Astrocyte (in vitro differentiated cells and primary cell): ENCODE measurements around the gene STAT1. TPM values are rescaled to one million over a fixed set of nuclear protein-coding genes. Genes with fewer than 3 reads are reported as not detected.

Source experiments
- DNase-seq: peaks from one replicate; pipeline ENCODE4 v3.0.0-alpha.2; 2010; ENCODE audit warnings: low read depth
- FAIRE-seq: peaks from 2 replicates; lab custom pipeline; 2011; peaks lifted over from hg19 to GRCh38; lab: Jason Lieb, UNC
- H2AFZ ChIP-seq: 2 replicates; pipeline ENCODE4 v1.6.0; 2012; ENCODE audit warnings: low read depth, low read length, inconsistent platforms
- H3K27ac ChIP-seq: 2 replicates; pipeline ENCODE4 v1.5.1; 2011; ENCODE audit warnings: low read depth, low read length, inconsistent platforms
- H3K27me3 ChIP-seq: 2 replicates; pipeline ENCODE4 v1.6.0; 2011; ENCODE audit warnings: low read length, inconsistent platforms; ENCODE audit not compliant: insufficient read depth
- H3K36me3 ChIP-seq: 2 replicates; pipeline ENCODE4 v1.5.1; 2011; ENCODE audit warnings: low read length, inconsistent platforms; ENCODE audit not compliant: insufficient read depth
- H3K4me1 ChIP-seq: 2 replicates; pipeline ENCODE4 v1.5.1; 2011; ENCODE audit warnings: low read length, inconsistent platforms; ENCODE audit not compliant: insufficient read depth
- H3K4me2 ChIP-seq: 2 replicates; pipeline ENCODE4 v1.6.0; 2012; ENCODE audit warnings: low read length, inconsistent platforms
- H3K4me3 ChIP-seq: 2 replicates; pipeline ENCODE4 v1.5.1; 2011; ENCODE audit warnings: low read depth, mild to moderate bottlenecking, low read length, inconsistent platforms; ENCODE audit not compliant: insufficient read depth
- H3K79me2 ChIP-seq: 2 replicates; pipeline ENCODE4 v1.6.0; 2012; ENCODE audit warnings: mild to moderate bottlenecking, low read length, inconsistent platforms; ENCODE audit not compliant: insufficient read depth
- H3K9ac ChIP-seq: 2 replicates; pipeline ENCODE4 v1.6.0; 2012; ENCODE audit warnings: mild to moderate bottlenecking, low read length, inconsistent platforms
- H3K9me3 ChIP-seq: 2 replicates; pipeline ENCODE4 v1.5.1; 2012; ENCODE audit warnings: low read depth, mild to moderate bottlenecking, low read length, inconsistent platforms; ENCODE audit not compliant: insufficient read depth
- H4K20me1 ChIP-seq: 2 replicates; pipeline ENCODE4 v1.6.0; 2012; ENCODE audit warnings: low read length, inconsistent platforms; ENCODE audit not compliant: insufficient read depth
- H3K27ac Mint-ChIP-seq: one replicate; pipeline ENCODE4 v1.8.0; 2021; ENCODE audit warnings: mild to moderate bottlenecking, mixed read lengths; ENCODE audit not compliant: unreplicated experiment
- H3K27me3 Mint-ChIP-seq: one replicate; pipeline ENCODE4 v1.8.0; 2021; ENCODE audit warnings: low read depth, mixed read lengths; ENCODE audit not compliant: unreplicated experiment
- H3K36me3 Mint-ChIP-seq: one replicate; pipeline ENCODE4 v1.8.0; 2021; ENCODE audit warnings: low read depth, mixed read lengths; ENCODE audit not compliant: unreplicated experiment
- H3K4me1 Mint-ChIP-seq: one replicate; pipeline ENCODE4 v1.8.0; 2021; ENCODE audit warnings: low read depth, mixed read lengths; ENCODE audit not compliant: unreplicated experiment
- H3K4me3 Mint-ChIP-seq: one replicate; pipeline ENCODE4 v1.8.0; 2021; ENCODE audit warnings: mild to moderate bottlenecking, moderate library complexity, mixed read lengths; ENCODE audit not compliant: unreplicated experiment
- H3K9me3 Mint-ChIP-seq: one replicate; pipeline ENCODE4 v1.8.0; 2021; ENCODE audit warnings: mild to moderate bottlenecking, mixed read lengths; ENCODE audit not compliant: unreplicated experiment
- CTCF ChIP-seq: IDR thresholded peaks from 2 replicates; pipeline ENCODE4 v1.5.1; 2011; ENCODE audit warnings: low read depth, mild to moderate bottlenecking, inconsistent platforms, low read length, moderate library complexity; ENCODE audit not compliant: insufficient read depth
- EZH2 ChIP-seq: IDR thresholded peaks from 2 replicates; pipeline ENCODE4 v1.6.1; 2012; ENCODE audit warnings: mild to moderate bottlenecking, low read length, inconsistent platforms; ENCODE audit not compliant: insufficient read depth
- total RNA-seq: library from RNA; stranded (reverse); gene quantifications from 2 replicates; pipeline ENCODE4 v1.2.1, GENCODE V29; 2021

STAT1 gene
- total RNA-seq, 1 donor from 2014 or later = 377 TPM

- no peak overlapping the region for H3K9ac ChIP-seq
- H3K4me1 ChIP-seq = no peaks in the 10 kb centered on the region
- H3K4me3 Mint-ChIP-seq = peak overlapping the region; percentile 4
- DNase-seq = no peak
- no peaks in the 10 kb centered on the region for H3K27me3 Mint-ChIP-seq
- no peak overlapping the region for H3K27ac ChIP-seq
- H3K36me3 Mint-ChIP-seq = peaks cover 61% of the 10 kb centered on the region
- H3K4me1 Mint-ChIP-seq = peaks cover 23% of the 10 kb centered on the region
- no peaks in the 10 kb centered on the region for H3K79me2 ChIP-seq
- no peak overlapping the region for H3K4me3 ChIP-seq
- TF ChIP-seq EZH2 (no peak), CTCF (no peak)
- H3K4me2 ChIP-seq = no peak overlapping the region
- H3K36me3 ChIP-seq = peaks cover 58% of the 10 kb centered on the region
- H2AFZ ChIP-seq = no peak overlapping the region
- no peak for FAIRE-seq
- no peaks in the 10 kb centered on the region for H4K20me1 ChIP-seq
- peak overlapping the region; percentile 55 for H3K27ac Mint-ChIP-seq
- no peaks in the 10 kb centered on the region for H3K27me3 ChIP-seq
- H3K9me3 Mint-ChIP-seq = peaks cover 3% of the 10 kb centered on the region
- no peaks in the 10 kb centered on the region for H3K9me3 ChIP-seq
Measured at GRCh38 chr2:191003405-191004309, 10.3 kb downstream of the STAT1 start.

- no peaks in the 10 kb centered on the region for H4K20me1 ChIP-seq
- no peaks in the 10 kb centered on the region for H3K4me1 ChIP-seq
- Mint-ChIP-seq H3K9me3 (peaks cover 4% of the 10 kb centered on the region), H3K27me3 (no peaks in the 10 kb centered on the region), H3K4me3 (no peak overlapping the region), H3K27ac (no peak overlapping the region), H3K4me1 (peaks cover 13% of the 10 kb centered on the region), H3K36me3 (peaks cover 55% of the 10 kb centered on the region)
- H3K27ac ChIP-seq = no peak overlapping the region
- no peak overlapping the region for H3K4me2 ChIP-seq
- DNase-seq (no peak), FAIRE-seq (no peak)
- no peak overlapping the region for H2AFZ ChIP-seq
- no peak overlapping the region for H3K4me3 ChIP-seq
- no peaks in the 10 kb centered on the region for H3K79me2 ChIP-seq
- no peak overlapping the region for H3K9ac ChIP-seq
- no peaks in the 10 kb centered on the region for H3K27me3 ChIP-seq
- peaks cover 68% of the 10 kb centered on the region for H3K36me3 ChIP-seq
- TF ChIP-seq CTCF (no peak), EZH2 (no peak)
- no peaks in the 10 kb centered on the region for H3K9me3 ChIP-seq
Measured at GRCh38 chr2:191001624-191002023, 12.3 kb downstream of the STAT1 start.

- DNase-seq = no peak
- no peak overlapping the region for H3K27ac ChIP-seq
- H3K4me3 Mint-ChIP-seq = no peak overlapping the region
- peaks cover 13% of the 10 kb centered on the region for H3K4me1 Mint-ChIP-seq
- peaks cover 4% of the 10 kb centered on the region for H3K9me3 Mint-ChIP-seq
- no peak overlapping the region for H3K27ac Mint-ChIP-seq
- H3K79me2 ChIP-seq = no peaks in the 10 kb centered on the region
- FAIRE-seq = no peak
- no peaks in the 10 kb centered on the region for H3K27me3 Mint-ChIP-seq
- H3K36me3 ChIP-seq = peaks cover 63% of the 10 kb centered on the region
- no peak overlapping the region for H3K4me2 ChIP-seq
- TF ChIP-seq EZH2 (no peak), CTCF (no peak)
- no peaks in the 10 kb centered on the region for H3K27me3 ChIP-seq
- no peak overlapping the region for H2AFZ ChIP-seq
- no peak overlapping the region for H3K4me3 ChIP-seq
- H3K9me3 ChIP-seq = no peaks in the 10 kb centered on the region
- peaks cover 52% of the 10 kb centered on the region for H3K36me3 Mint-ChIP-seq
- H3K4me1 ChIP-seq = no peaks in the 10 kb centered on the region
- H4K20me1 ChIP-seq = no peaks in the 10 kb centered on the region
- no peak overlapping the region for H3K9ac ChIP-seq
Measured at GRCh38 chr2:191001032-191001431, 12.9 kb downstream of the STAT1 start.
